ENCODE data around the gene TDRD6. TPM values are rescaled to one million over a fixed set of nuclear protein-coding genes. Genes with fewer than 3 reads are reported as not detected.
"Not testable (repeated sequence)": the region's sequence is repeated elsewhere in the genome, so short reads cannot be mapped to it uniquely, and the experiment has no call there.

Gene TDRD6
- total RNA-seq, 2 donors from 2014 or later = 0.52 to 0.74 TPM

GRCh38 chr6:46734867-46735719, 47.4 kb downstream of the TDRD6 start, which contains the start of gene PLA2G7:
Gene PLA2G7 (minus strand): TSS chr6:46735375. CDS start chr6:46722891, 12,484 bp downstream.
- intact Hi-C loops (cut with DNase I) = no loop called here
- DNase-seq (ENCODE audit: low spot score) = peak; percentile 81

GRCh38 chr6:46735720-46736031, 48.0 kb downstream of the TDRD6 start:
- intact Hi-C loops (cut with DNase I) = no loop called here
- DNase-seq (ENCODE audit: low spot score) = no peak

GRCh38 chr6:46736906-46737305, 49.2 kb downstream of the TDRD6 start:
- DNase-seq (ENCODE audit: low spot score) = no peak
- intact Hi-C loops (cut with DNase I) = no loop called here

GRCh38 chr6:46741482-46741881, 53.8 kb downstream of the TDRD6 start:
- intact Hi-C loops (cut with DNase I) = no loop called here

GRCh38 chr6:46741910-46742309, 54.2 kb downstream of the TDRD6 start:
- no peak for DNase-seq (ENCODE audit: low spot score)
- intact Hi-C loops (cut with DNase I) = no loop called here

More at GRCh38 chr6:46741482-46741881, 53.8 kb downstream of the TDRD6 start:
- no peak for DNase-seq (ENCODE audit: low spot score)

- no peak for DNase-seq (ENCODE audit: low spot score)
- intact Hi-C loops (cut with DNase I) = no loop called here
Measured at GRCh38 chr6:46743425-46744158, 55.9 kb downstream of the TDRD6 start.

GRCh38 chr6:46744159-46744725, 56.6 kb downstream of the TDRD6 start:
- DNase-seq (ENCODE audit: low spot score); intact Hi-C loops (cut with DNase I): not testable (repeated sequence)

- intact Hi-C loops (cut with DNase I) = no loop called here
- DNase-seq (ENCODE audit: low spot score) = no peak
Measured at GRCh38 chr6:46745973-46746372, 58.3 kb downstream of the TDRD6 start.

GRCh38 chr6:46746696-46747095, 59.0 kb downstream of the TDRD6 start, which contains the start of gene ANKRD66:
Gene ANKRD66 (plus strand): TSS chr6:46746933. CDS start chr6:46751949, 5,016 bp downstream.
- intact Hi-C loops (cut with DNase I) = no loop called here
- no peak for DNase-seq (ENCODE audit: low spot score)

GRCh38 chr6:46748940-46749503, 61.3 kb downstream of the TDRD6 start:
- DNase-seq (ENCODE audit: low spot score) = no peak
- intact Hi-C loops (cut with DNase I) = no loop called here

- intact Hi-C loops (cut with DNase I) = no loop called here
- no peak for DNase-seq (ENCODE audit: low spot score)
Measured at GRCh38 chr6:46749731-46750130, 62.0 kb downstream of the TDRD6 start.

- intact Hi-C loops (cut with DNase I) = no loop called here
- DNase-seq (ENCODE audit: low spot score) = no peak
Measured at GRCh38 chr6:46751658-46752057, 64.0 kb downstream of the TDRD6 start.

Other genes with a start within 250 kb of the TDRD6 start
- 10 to 100 TPM; 35.4 to 69.6 TPM for gene RCAN2, start 196.4 kb upstream of the TDRD6 start, total RNA-seq
- gene CYP39A1, start 35.1 kb upstream of the TDRD6 start, total RNA-seq = 1 to 10 TPM; 1.5 to 3.7 TPM
- gene SLC25A27, start 34.9 kb upstream of the TDRD6 start, total RNA-seq = 10 to 100 TPM; 14.0 to 14.9 TPM
- 1 to 10 TPM; 1.5 to 2.7 TPM for gene PLA2G7, start 47.5 kb downstream of the TDRD6 start, total RNA-seq
- not detected for gene ANKRD66, start 59.0 kb downstream of the TDRD6 start, total RNA-seq
- gene MEP1A, start 105.5 kb downstream of the TDRD6 start, total RNA-seq = not detected
- gene ADGRF5, start 234.1 kb downstream of the TDRD6 start, total RNA-seq = 10 to 100 TPM; 24.1 to 37.4 TPM

Measured in posterior vena cava (tissue), 2 donors.